HCT116 (cell line): Measurements from ENCODE around the gene ATP1A1.

Experiments
- CBX3 ChIP-seq: IDR thresholded peaks from 2 replicates; pipeline ENCODE4 v1.6.1; 2012; ENCODE audit warnings: low read depth
- CTCF ChIP-seq, 3 experiments: fragments of 200-600 bp in 1 of 3; sonication (generic) in 1 of 3; IDR thresholded peaks in 2 of 3; conservative IDR thresholded peaks in 1 of 3; 2 replicates each; pipeline ENCODE4 v1.5.1; 2012 to 2017; ENCODE audit warnings: low read depth in 2 of 3, low read length in 2 of 3, antibody characterized with exemption in 1 of 3, borderline replicate concordance in 1 of 3, control low read depth in 1 of 3, mild to moderate bottlenecking in 1 of 3, mixed read lengths in 1 of 3, mixed run types in 1 of 3, moderate library complexity in 1 of 3; ENCODE audit not compliant: insufficient read depth in 1 of 3
- EZH2 ChIP-seq: fragments of 200-600 bp; sonication (generic); IDR thresholded peaks from 2 replicates; pipeline ENCODE4 v1.6.1; 2017; ENCODE audit warnings: antibody characterized with exemption, mixed run types
- FOSL1 ChIP-seq: IDR thresholded peaks from 2 replicates; pipeline ENCODE4 v1.6.1; 2012; ENCODE audit warnings: low read depth
- POLR2AphosphoS5 ChIP-seq: IDR thresholded peaks from 2 replicates; pipeline ENCODE4 v1.6.1; 2011; ENCODE audit warnings: mild to moderate bottlenecking, low read depth, low read length, moderate library complexity
- SP1 ChIP-seq: IDR thresholded peaks from 2 replicates; pipeline ENCODE4 v1.6.1; 2012; ENCODE audit warnings: low read depth
- YY1 ChIP-seq: IDR thresholded peaks from 2 replicates; pipeline ENCODE4 v1.6.1; 2011; ENCODE audit warnings: low read length, low read depth, moderate library complexity, mild to moderate bottlenecking; ENCODE audit not compliant: insufficient replicate concordance; ENCODE audit errors: extremely low read depth
- ZFX ChIP-seq: fragments of 450-650 bp; IDR thresholded peaks from 2 replicates; pipeline ENCODE4 v1.6.1; 2017
- TF ChIP-seq, protein P1 (sequence below): IDR thresholded peaks from 2 replicates; pipeline ENCODE4 v1.6.1; 2012

DNA sequence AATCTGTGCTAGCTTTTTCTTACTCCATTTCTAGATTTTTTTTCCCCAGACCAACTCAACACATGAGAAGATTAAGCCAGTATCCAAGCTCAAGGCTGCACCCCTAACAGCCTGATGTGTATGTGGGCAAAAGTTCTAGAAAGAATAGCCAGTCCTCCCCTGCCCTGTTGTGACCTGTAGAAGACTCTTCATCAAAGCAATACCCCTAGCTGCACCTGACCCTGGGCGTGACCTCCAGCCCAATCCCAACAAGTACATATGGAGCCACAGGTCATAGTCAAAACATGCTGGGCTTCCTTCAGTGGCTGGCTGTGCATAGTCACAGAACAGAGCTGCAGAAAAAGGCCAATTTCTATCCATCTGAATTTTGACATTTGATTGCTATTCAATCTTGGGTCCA, 72.5 kb downstream of the ATP1A1 start:
- no peak for TF ChIP-seq SP1
- TF ChIP-seq CTCF (IDR thresholded peaks at IDR 0.05 in 2 of 3, conservative IDR thresholded peaks at IDR 0.05 in 1 of 3; ENCODE audit: borderline replicate concordance in 1 of 3, insufficient read depth in 1 of 3, low read depth in 2 of 3, low read length in 2 of 3): no peak
- no peak for TF ChIP-seq CBX3
- no peak for TF ChIP-seq FOSL1
- TF ChIP-seq ZFX: no peak
- TF ChIP-seq, protein P1, sequence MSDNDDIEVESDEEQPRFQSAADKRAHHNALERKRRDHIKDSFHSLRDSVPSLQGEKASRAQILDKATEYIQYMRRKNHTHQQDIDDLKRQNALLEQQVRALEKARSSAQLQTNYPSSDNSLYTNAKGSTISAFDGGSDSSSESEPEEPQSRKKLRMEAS: no peak
- no peak for TF ChIP-seq EZH2
- no peak for TF ChIP-seq YY1
- TF ChIP-seq POLR2AphosphoS5: no peak
